ENCODE results near the gene BEX3. TPM values are rescaled to one million over a fixed set of nuclear protein-coding genes. Genes with fewer than 3 reads are reported as not detected.
"Not testable (repeated sequence)": the region's sequence is repeated elsewhere in the genome, so short reads cannot be mapped to it uniquely, and the experiment has no call there.

Gene BEX3
- total RNA-seq, 2 experiments from 2014 or later = 21.1 to 22.0 TPM

GRCh38 chrX:103359605-103360004 lies 16.7 kb upstream of the BEX3 start:
- DNase-seq; CTCF ChIA-PET; H3K4me1 Mint-ChIP-seq; H3K27ac Mint-ChIP-seq; H3K4me3 Mint-ChIP-seq; H3K27me3 Mint-ChIP-seq; H3K36me3 Mint-ChIP-seq (ENCODE audit: low read depth); H3K9me3 Mint-ChIP-seq (ENCODE audit: low read depth); ATAC-seq: not testable (repeated sequence)
- POLR2A ChIA-PET = interaction anchor here (0.6 kb wide), 1 partner anchor 253 kb away, joined by 3 read pairs; no protein-coding TSS in a partner anchor
- intact Hi-C loops (cut with DNase I, micrococcal nuclease) = loop anchor here in 1 of 2 experiments (5.0 kb wide), 1 partner anchor 103 kb away; no protein-coding TSS in a partner anchor

- intact Hi-C loops (cut with DNase I, micrococcal nuclease) = no loop called here
- Mint-ChIP-seq H3K9me3 (ENCODE audit: low read depth) (no peaks in the 10 kb centered on the region), H3K4me3 (no peak overlapping the region), H3K27ac (no peak overlapping the region), H3K4me1 (peaks cover 6% of the 10 kb centered on the region), H3K27me3 (no peaks in the 10 kb centered on the region), H3K36me3 (ENCODE audit: low read depth) (no peaks in the 10 kb centered on the region)
- ChIA-PET POLR2A (interaction anchor here (0.6 kb wide), 1 partner anchor 254 kb away, joined by 3 read pairs; no protein-coding TSS in a partner anchor), CTCF (no interaction called here)
- no peak for ATAC-seq
- no peak for DNase-seq
These were observed 16.2 kb upstream of the BEX3 start for GRCh38 chrX:103360092-103360491.

GRCh38 chrX:103360916-103361315 lies 15.4 kb upstream of the BEX3 start:
- ChIA-PET CTCF (no interaction called here), POLR2A (no interaction called here)
- Mint-ChIP-seq H3K4me3 (no peak overlapping the region), H3K27ac (no peak overlapping the region), H3K4me1 (peaks cover 5% of the 10 kb centered on the region), H3K9me3 (ENCODE audit: low read depth) (no peaks in the 10 kb centered on the region), H3K27me3 (no peaks in the 10 kb centered on the region), H3K36me3 (ENCODE audit: low read depth) (no peaks in the 10 kb centered on the region)
- ATAC-seq = no peak
- intact Hi-C loops (cut with DNase I, micrococcal nuclease) = no loop called here
- DNase-seq = no peak

- Mint-ChIP-seq H3K27me3 (no peaks in the 10 kb centered on the region), H3K36me3 (ENCODE audit: low read depth) (no peaks in the 10 kb centered on the region), H3K9me3 (ENCODE audit: low read depth) (no peaks in the 10 kb centered on the region), H3K4me3 (no peak overlapping the region), H3K4me1 (no peaks in the 10 kb centered on the region), H3K27ac (no peak overlapping the region)
- ChIA-PET POLR2A (no interaction called here), CTCF (no interaction called here)
- intact Hi-C loops (cut with DNase I, micrococcal nuclease) = no loop called here
- no peak for DNase-seq
- no peak for ATAC-seq
These were observed 14.5 kb upstream of the BEX3 start for GRCh38 chrX:103361798-103362197.

GRCh38 chrX:103362474-103362873 lies 13.9 kb upstream of the BEX3 start:
- DNase-seq = no peak
- no peak for ATAC-seq
- Mint-ChIP-seq H3K9me3 (ENCODE audit: low read depth) (no peaks in the 10 kb centered on the region), H3K36me3 (ENCODE audit: low read depth) (no peaks in the 10 kb centered on the region), H3K27ac (no peak overlapping the region), H3K27me3 (no peaks in the 10 kb centered on the region), H3K4me3 (no peak overlapping the region), H3K4me1 (no peaks in the 10 kb centered on the region)
- POLR2A ChIA-PET = no interaction called here
- intact Hi-C loops (cut with DNase I, micrococcal nuclease) = no loop called here
- CTCF ChIA-PET = no interaction called here

- ChIA-PET POLR2A (no interaction called here), CTCF (no interaction called here)
- no peaks in the 10 kb centered on the region for H3K27me3 Mint-ChIP-seq
- no peaks in the 10 kb centered on the region for H3K9me3 Mint-ChIP-seq (ENCODE audit: low read depth)
- H3K4me1 Mint-ChIP-seq = no peaks in the 10 kb centered on the region
- H3K27ac Mint-ChIP-seq = no peak overlapping the region
- intact Hi-C loops (cut with DNase I, micrococcal nuclease) = no loop called here
- ATAC-seq (no peak), DNase-seq (no peak)
- H3K36me3 Mint-ChIP-seq (ENCODE audit: low read depth) = no peaks in the 10 kb centered on the region
- no peak overlapping the region for H3K4me3 Mint-ChIP-seq
These were observed 13.3 kb upstream of the BEX3 start for GRCh38 chrX:103363046-103363445.

- Mint-ChIP-seq H3K4me1 (no peaks in the 10 kb centered on the region), H3K27ac (no peak overlapping the region), H3K27me3 (no peaks in the 10 kb centered on the region), H3K9me3 (ENCODE audit: low read depth) (no peaks in the 10 kb centered on the region), H3K4me3 (no peak overlapping the region), H3K36me3 (ENCODE audit: low read depth) (no peaks in the 10 kb centered on the region)
- intact Hi-C loops (cut with DNase I, micrococcal nuclease) = no loop called here
- no peak for DNase-seq
- no peak for ATAC-seq
- ChIA-PET POLR2A (no interaction called here), CTCF (interaction anchor here (1.0 to 1.1 kb wide), 2 partner anchors 12 to 465 kb away, joined by 3 read pairs; no protein-coding TSS in a partner anchor)
These were observed 8.8 kb upstream of the BEX3 start for GRCh38 chrX:103367502-103367901.

- H3K27me3 Mint-ChIP-seq = no peaks in the 10 kb centered on the region
- DNase-seq = no peak
- intact Hi-C loops (cut with DNase I, micrococcal nuclease) = no loop called here
- no peak overlapping the region for H3K27ac Mint-ChIP-seq
- H3K36me3 Mint-ChIP-seq (ENCODE audit: low read depth) = no peaks in the 10 kb centered on the region
- CTCF ChIA-PET = no interaction called here
- no peaks in the 10 kb centered on the region for H3K9me3 Mint-ChIP-seq (ENCODE audit: low read depth)
- no peaks in the 10 kb centered on the region for H3K4me1 Mint-ChIP-seq
- POLR2A ChIA-PET = no interaction called here
- no peak overlapping the region for H3K4me3 Mint-ChIP-seq
- ATAC-seq = no peak
These were observed 6.9 kb upstream of the BEX3 start for GRCh38 chrX:103369479-103369878.

- POLR2A ChIA-PET = no interaction called here
- H3K36me3 Mint-ChIP-seq (ENCODE audit: low read depth) = peaks cover 3% of the 10 kb centered on the region
- H3K4me3 Mint-ChIP-seq = no peak overlapping the region
- CTCF ChIA-PET = no interaction called here
- H3K4me1 Mint-ChIP-seq = peaks cover 3% of the 10 kb centered on the region
- intact Hi-C loops (cut with DNase I, micrococcal nuclease) = no loop called here
- DNase-seq (no peak), ATAC-seq (no peak)
- H3K27me3 Mint-ChIP-seq = no peaks in the 10 kb centered on the region
- H3K9me3 Mint-ChIP-seq (ENCODE audit: low read depth) = no peaks in the 10 kb centered on the region
- H3K27ac Mint-ChIP-seq = no peak overlapping the region
These were observed 3.5 kb upstream of the BEX3 start for GRCh38 chrX:103372886-103373285.

GRCh38 chrX:103373581-103373980 lies 2.8 kb upstream of the BEX3 start:
- ChIA-PET POLR2A (no interaction called here), CTCF (no interaction called here)
- Mint-ChIP-seq H3K27ac (no peak overlapping the region), H3K4me1 (peaks cover 3% of the 10 kb centered on the region), H3K4me3 (no peak overlapping the region), H3K27me3 (no peaks in the 10 kb centered on the region), H3K9me3 (ENCODE audit: low read depth) (no peaks in the 10 kb centered on the region), H3K36me3 (ENCODE audit: low read depth) (peaks cover 3% of the 10 kb centered on the region)
- no peak for DNase-seq
- intact Hi-C loops (cut with DNase I, micrococcal nuclease) = no loop called here
- no peak for ATAC-seq

GRCh38 chrX:103376979-103377324 lies 614 bp downstream of the BEX3 start:
- DNase-seq (peak; percentile 16), ATAC-seq (no peak)
- POLR2A ChIA-PET = interaction anchor here (1.0 kb wide), 1 partner anchor 122 kb away, joined by 4 read pairs; the partner anchor contains the start of gene TCEAL8
- intact Hi-C loops (cut with DNase I, micrococcal nuclease) = no loop called here
- Mint-ChIP-seq H3K9me3 (ENCODE audit: low read depth) (no peaks in the 10 kb centered on the region), H3K4me1 (peaks cover 3% of the 10 kb centered on the region), H3K27ac (peak overlapping the region; percentile 45), H3K4me3 (peak overlapping the region; percentile 70), H3K27me3 (no peaks in the 10 kb centered on the region), H3K36me3 (ENCODE audit: low read depth) (peaks cover 3% of the 10 kb centered on the region)
- CTCF ChIA-PET = interaction anchor here (0.5 kb wide), 1 partner anchor 21 kb away, joined by 3 read pairs; the partner anchor contains the start of gene TCEAL9

GRCh38 chrX:103378990-103379389 lies 2.7 kb downstream of the BEX3 start:
- ChIA-PET POLR2A (no interaction called here), CTCF (no interaction called here)
- DNase-seq = no peak
- no peak for ATAC-seq
- Mint-ChIP-seq H3K4me1 (peaks cover 3% of the 10 kb centered on the region), H3K27ac (no peak overlapping the region), H3K9me3 (ENCODE audit: low read depth) (no peaks in the 10 kb centered on the region), H3K36me3 (ENCODE audit: low read depth) (peaks cover 3% of the 10 kb centered on the region), H3K4me3 (no peak overlapping the region), H3K27me3 (no peaks in the 10 kb centered on the region)
- intact Hi-C loops (cut with DNase I, micrococcal nuclease) = no loop called here

GRCh38 chrX:103382877-103383276 lies 6.5 kb downstream of the BEX3 start:
- Mint-ChIP-seq H3K4me1 (no peaks in the 10 kb centered on the region), H3K9me3 (ENCODE audit: low read depth) (no peaks in the 10 kb centered on the region), H3K27me3 (peaks cover 2% of the 10 kb centered on the region), H3K36me3 (ENCODE audit: low read depth) (no peaks in the 10 kb centered on the region), H3K27ac (no peak overlapping the region), H3K4me3 (no peak overlapping the region)
- CTCF ChIA-PET = no interaction called here
- POLR2A ChIA-PET = no interaction called here
- DNase-seq (no peak), ATAC-seq (no peak)
- intact Hi-C loops (cut with DNase I, micrococcal nuclease) = no loop called here

All from activated CD4-positive, alpha-beta T cell treated with anti-CD3 and anti-CD28 coated beads for 36 hours (primary cell).